ENCODE data around the gene ADA. TPM values are rescaled to one million over a fixed set of nuclear protein-coding genes. Genes with fewer than 3 reads are reported as not detected.
A peak's percentile ranks its signal among the peaks of the same experiment; 100 is the strongest.

Gene ADA
- total and polyA plus RNA-seq, 2 of the 4 experiments (the other 2 are of a cell fraction), result 8.1 to 11.0 TPM

DNA sequence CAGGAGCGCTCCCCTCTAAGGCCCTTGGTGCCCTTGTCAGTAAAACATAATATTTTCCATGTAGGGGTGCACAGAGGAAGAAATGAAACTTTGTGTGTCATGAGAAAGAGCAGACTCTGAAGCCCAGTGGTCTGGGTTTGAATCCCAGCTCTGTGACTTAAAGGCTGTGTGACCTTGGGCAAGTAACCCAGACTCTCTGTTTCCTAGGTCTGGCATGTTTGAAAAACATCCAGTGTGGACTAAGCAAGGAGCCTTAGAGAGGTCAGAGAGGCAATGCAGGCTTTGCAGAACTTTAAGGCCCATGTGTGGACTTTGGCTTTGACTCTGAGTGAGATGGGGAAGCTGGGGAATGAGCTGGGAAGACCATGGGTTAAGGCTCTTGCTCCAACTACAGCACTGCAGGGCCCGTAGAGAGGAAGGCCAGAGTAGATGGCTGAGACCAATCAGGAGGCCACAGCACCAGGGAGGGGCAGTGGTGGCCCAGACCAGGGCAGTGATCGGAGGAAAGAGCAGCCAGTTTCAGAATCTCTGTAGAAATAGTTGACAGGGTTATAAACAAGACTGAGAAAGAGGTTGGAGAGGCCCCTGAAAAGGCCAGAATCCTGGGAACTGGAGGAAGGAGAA is 18.2 kb downstream of the ADA start:
- H3K18ac ChIP-seq (ENCODE audit: low read depth, low read length), result no peak overlapping the region
- in situ Hi-C loops (cut with MboI; ENCODE audit: low sequenced_read_pairs), result no loop called here
- H3K14ac ChIP-seq (replicated peaks; ENCODE audit: low read depth, low read length), result no peak overlapping the region
- dilution Hi-C loops (cut with HindIII; ENCODE audit: low sequenced_read_pairs, unreplicated experiment), result no loop called here
- no peak for TF ChIP-seq MAFK (IDR thresholded peaks at IDR 0.05; ENCODE audit: low read depth, low read length)
- TF ChIP-seq FOS (IDR thresholded peaks at IDR 0.05; ENCODE audit: low read depth, low read length), result no peak
- no peak for TF ChIP-seq POLR2A (IDR thresholded peaks at IDR 0.05; ENCODE audit: low read depth, low read length)
- TF ChIP-seq, protein P1, sequence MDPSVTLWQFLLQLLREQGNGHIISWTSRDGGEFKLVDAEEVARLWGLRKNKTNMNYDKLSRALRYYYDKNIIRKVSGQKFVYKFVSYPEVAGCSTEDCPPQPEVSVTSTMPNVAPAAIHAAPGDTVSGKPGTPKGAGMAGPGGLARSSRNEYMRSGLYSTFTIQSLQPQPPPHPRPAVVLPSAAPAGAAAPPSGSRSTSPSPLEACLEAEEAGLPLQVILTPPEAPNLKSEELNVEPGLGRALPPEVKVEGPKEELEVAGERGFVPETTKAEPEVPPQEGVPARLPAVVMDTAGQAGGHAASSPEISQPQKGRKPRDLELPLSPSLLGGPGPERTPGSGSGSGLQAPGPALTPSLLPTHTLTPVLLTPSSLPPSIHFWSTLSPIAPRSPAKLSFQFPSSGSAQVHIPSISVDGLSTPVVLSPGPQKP (IDR thresholded peaks at IDR 0.05; ENCODE audit: borderline replicate concordance, low read depth, low read length), result no peak
- no peak for TF ChIP-seq MXI1 (IDR thresholded peaks at IDR 0.05; ENCODE audit: borderline replicate concordance, low read depth, low read length)
- no peak for TF ChIP-seq CHD1 (IDR thresholded peaks at IDR 0.05; ENCODE audit: low read depth, low read length)
- TF ChIP-seq SMC3 (IDR thresholded peaks at IDR 0.05; ENCODE audit: low read depth, low read length), result no peak
- no peak for TF ChIP-seq RCOR1 (IDR thresholded peaks at IDR 0.05; ENCODE audit: insufficient replicate concordance, low read length)
- TF ChIP-seq, protein P2, sequence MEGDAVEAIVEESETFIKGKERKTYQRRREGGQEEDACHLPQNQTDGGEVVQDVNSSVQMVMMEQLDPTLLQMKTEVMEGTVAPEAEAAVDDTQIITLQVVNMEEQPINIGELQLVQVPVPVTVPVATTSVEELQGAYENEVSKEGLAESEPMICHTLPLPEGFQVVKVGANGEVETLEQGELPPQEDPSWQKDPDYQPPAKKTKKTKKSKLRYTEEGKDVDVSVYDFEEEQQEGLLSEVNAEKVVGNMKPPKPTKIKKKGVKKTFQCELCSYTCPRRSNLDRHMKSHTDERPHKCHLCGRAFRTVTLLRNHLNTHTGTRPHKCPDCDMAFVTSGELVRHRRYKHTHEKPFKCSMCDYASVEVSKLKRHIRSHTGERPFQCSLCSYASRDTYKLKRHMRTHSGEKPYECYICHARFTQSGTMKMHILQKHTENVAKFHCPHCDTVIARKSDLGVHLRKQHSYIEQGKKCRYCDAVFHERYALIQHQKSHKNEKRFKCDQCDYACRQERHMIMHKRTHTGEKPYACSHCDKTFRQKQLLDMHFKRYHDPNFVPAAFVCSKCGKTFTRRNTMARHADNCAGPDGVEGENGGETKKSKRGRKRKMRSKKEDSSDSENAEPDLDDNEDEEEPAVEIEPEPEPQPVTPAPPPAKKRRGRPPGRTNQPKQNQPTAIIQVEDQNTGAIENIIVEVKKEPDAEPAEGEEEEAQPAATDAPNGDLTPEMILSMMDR (conservative IDR thresholded peaks at IDR 0.05; ENCODE audit: low read depth, low read length), result no peak
- no peak for TF ChIP-seq MAZ (IDR thresholded peaks at IDR 0.05; ENCODE audit: borderline replicate concordance, low read depth, low read length)
- TF ChIP-seq, protein P3, sequence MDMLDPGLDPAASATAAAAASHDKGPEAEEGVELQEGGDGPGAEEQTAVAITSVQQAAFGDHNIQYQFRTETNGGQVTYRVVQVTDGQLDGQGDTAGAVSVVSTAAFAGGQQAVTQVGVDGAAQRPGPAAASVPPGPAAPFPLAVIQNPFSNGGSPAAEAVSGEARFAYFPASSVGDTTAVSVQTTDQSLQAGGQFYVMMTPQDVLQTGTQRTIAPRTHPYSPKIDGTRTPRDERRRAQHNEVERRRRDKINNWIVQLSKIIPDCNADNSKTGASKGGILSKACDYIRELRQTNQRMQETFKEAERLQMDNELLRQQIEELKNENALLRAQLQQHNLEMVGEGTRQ (IDR thresholded peaks at IDR 0.05; ENCODE audit: low read depth, low read length), result no peak
- no peak for TF ChIP-seq RAD21 (IDR thresholded peaks at IDR 0.05; ENCODE audit: low read length)
- TF ChIP-seq NFE2L2 (IDR thresholded peaks at IDR 0.05; ENCODE audit: low read depth, low read length), result no peak
- TF ChIP-seq RFX5 (IDR thresholded peaks at IDR 0.05; ENCODE audit: low read depth, low read length), result no peak
- no peak for TF ChIP-seq CEBPB (IDR thresholded peaks at IDR 0.05; ENCODE audit: low read depth, low read length)
- no peak for TF ChIP-seq BHLHE40 (IDR thresholded peaks at IDR 0.05; ENCODE audit: low read depth, low read length)
- no peak overlapping the region for H3K4me3 ChIP-seq (ENCODE audit: insufficient read depth, low read depth, low read length)
- H3K79me1 ChIP-seq (ENCODE audit: low read depth in 1 of 2, low read length in 2 of 2), result no peaks in the 10 kb centered on the region
- H3K36me3 ChIP-seq (ENCODE audit: control insufficient read depth, insufficient read depth, low read length), result 0 out of 2 replicates have a peak, but pooled peaks cover 2% of the 10 kb centered on the region
- no peak overlapping the region for H2BK20ac ChIP-seq (ENCODE audit: low read depth, low read length)
- no peaks in the 10 kb centered on the region for H4K20me1 ChIP-seq (ENCODE audit: insufficient read depth, low read length)
- H3K27me3 ChIP-seq (ENCODE audit: control insufficient read depth, insufficient read depth, low read length), result no peaks in the 10 kb centered on the region
- no peak overlapping the region for H3K4me2 ChIP-seq (ENCODE audit: low read depth, low read length)
- no peak overlapping the region for H2AK5ac ChIP-seq (ENCODE audit: low read depth, low read length)
- ChIA-PET POLR2A (ENCODE audit: unreplicated experiment) (no interaction called here), CTCF (interaction anchor here (0.6 kb wide), 1 partner anchor 24 kb away, joined by 3 read pairs; no protein-coding TSS in a partner anchor)
- no peak overlapping the region for H2BK120ac ChIP-seq (ENCODE audit: low read depth, low read length)
- intact Hi-C loops (cut with micrococcal nuclease), result no loop called here
- H3K9ac ChIP-seq (ENCODE audit: low read depth, low read length), result no peak overlapping the region
- H3K56ac ChIP-seq (ENCODE audit: extremely low read depth, insufficient read depth, low read length), result no peak overlapping the region
- no peak overlapping the region for H4K91ac ChIP-seq (ENCODE audit: insufficient read depth, low read depth, low read length)
- ATAC-seq (ENCODE audit: low read depth) (peak; percentile 46; the same call in 1 of the 2 replicates), DNase-seq (no peak)
- no TSS peak for BruUV-seq (replicated peaks)
- WGBS, 2 experiments (ENCODE audit: extremely low coverage in 2 of 2, insufficient read length in 1 of 2), result 52% methylated on average over 2 of the region's 3 CpGs; no CpG with 5 or more reads in 1 of the 2 experiments
- no peak overlapping the region for H2AK9ac ChIP-seq (replicated peaks; ENCODE audit: low read depth, low read length, poor library complexity)
- no peak overlapping the region for H4K8ac ChIP-seq (ENCODE audit: low read depth in 2 of 2, low read length in 2 of 2)
- H2BK15ac ChIP-seq (ENCODE audit: low read depth, low read length), result no peak overlapping the region
- no peaks in the 10 kb centered on the region for H3K4me1 ChIP-seq (ENCODE audit: control insufficient read depth, insufficient read depth, low read length)
- no peaks in the 10 kb centered on the region for H3K9me1 ChIP-seq (ENCODE audit: insufficient read depth, low read length)
- H2AFZ ChIP-seq (replicated peaks; ENCODE audit: low read length, poor library complexity), result peak overlapping the region; percentile 58
- H3K27ac ChIP-seq (ENCODE audit: insufficient read depth, low read length), result no peak overlapping the region
- H3K23ac ChIP-seq (ENCODE audit: low read depth, low read length), result no peak overlapping the region
- no peak overlapping the region for H2BK5ac ChIP-seq (ENCODE audit: low read depth, low read length, poor library complexity, severe bottlenecking)
- H4K5ac ChIP-seq (ENCODE audit: low read depth, low read length), result no peak overlapping the region
- no peaks in the 10 kb centered on the region for H3K9me3 ChIP-seq (ENCODE audit: control insufficient read depth, insufficient read depth, low read length)
- no peak overlapping the region for H3K4ac ChIP-seq (ENCODE audit: low read depth, low read length)
